HG03457 (cell line): ENCODE measurements around the gene IQGAP2.
A peak's percentile ranks its signal among the peaks of the same experiment; 100 is the strongest.
"Not testable (repeated sequence)": the region's sequence is repeated elsewhere in the genome, so short reads cannot be mapped to it uniquely, and the experiment has no call there.

ENCODE experiments used
- ATAC-seq: cut with Tn5 transposase; IDR thresholded peaks from one replicate; pipeline ENCODE4 v1.9.1; 2021; ENCODE audit warnings: moderate number of reproducible peaks; ENCODE audit not compliant: unreplicated experiment

IQGAP2 gene

DNA sequence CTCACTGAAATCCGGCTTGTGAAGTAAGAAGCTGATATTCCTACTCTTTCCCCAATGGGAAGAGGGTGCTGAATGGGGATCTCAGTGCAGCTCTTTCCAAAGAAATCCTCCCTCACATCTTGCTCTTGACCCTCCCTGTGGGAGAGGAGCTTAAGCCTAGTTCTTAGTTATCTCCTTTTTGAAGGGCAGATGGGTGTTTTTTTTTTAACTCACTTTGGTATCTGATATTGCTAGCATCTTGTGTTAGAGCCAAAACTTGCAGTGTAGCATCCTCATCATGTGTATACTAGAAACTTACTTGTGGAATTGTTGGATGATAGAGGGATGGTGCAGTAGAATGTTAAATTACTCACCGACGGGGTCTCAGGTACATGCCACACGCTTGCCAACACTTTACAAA lies 129.9 kb downstream of the IQGAP2 start:
- ATAC-seq = no peak

DNA sequence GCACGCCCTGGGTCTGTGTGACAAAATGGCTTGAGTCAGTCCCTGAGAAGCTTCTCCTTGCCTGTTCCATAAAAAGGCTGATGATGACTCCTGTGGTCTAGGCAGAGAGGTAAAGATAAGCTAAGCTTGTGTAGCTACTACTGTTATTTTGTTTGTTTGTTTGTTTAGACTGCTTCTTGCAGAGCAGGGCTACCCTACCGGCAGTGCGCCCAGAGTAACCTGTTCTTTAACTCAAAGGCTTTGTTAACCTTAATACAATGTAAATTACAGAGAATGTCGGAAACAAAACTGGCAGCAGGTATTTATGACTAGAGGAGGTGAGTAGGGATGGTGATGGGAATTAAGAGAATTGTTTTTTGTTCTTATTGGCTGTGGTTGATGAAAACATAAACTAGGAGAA lies 132.5 kb downstream of the IQGAP2 start:
- no peak for ATAC-seq

DNA sequence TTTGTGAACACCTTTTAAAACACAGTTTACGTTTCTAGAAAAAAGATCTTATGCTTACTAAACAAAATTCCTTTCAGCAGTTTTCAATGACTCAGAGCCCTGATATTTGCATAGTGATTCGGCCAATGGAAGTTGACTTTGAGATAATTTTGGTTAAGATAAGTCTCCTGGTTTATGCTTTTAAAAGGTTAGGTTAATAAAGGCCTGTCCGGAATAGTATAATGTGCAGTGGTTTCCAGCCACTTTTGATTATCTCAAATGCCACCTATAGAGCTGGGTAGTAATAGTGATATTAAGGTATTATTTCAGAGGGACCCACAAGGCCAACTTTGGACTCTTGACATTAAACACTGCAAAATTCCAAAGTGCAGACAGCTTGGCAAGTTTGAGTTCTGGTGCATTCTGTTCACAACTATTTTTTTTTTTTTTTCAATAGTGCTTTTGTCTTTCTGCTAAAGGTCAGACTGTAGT lies 134.0 kb downstream of the IQGAP2 start:
- ATAC-seq = no peak

DNA sequence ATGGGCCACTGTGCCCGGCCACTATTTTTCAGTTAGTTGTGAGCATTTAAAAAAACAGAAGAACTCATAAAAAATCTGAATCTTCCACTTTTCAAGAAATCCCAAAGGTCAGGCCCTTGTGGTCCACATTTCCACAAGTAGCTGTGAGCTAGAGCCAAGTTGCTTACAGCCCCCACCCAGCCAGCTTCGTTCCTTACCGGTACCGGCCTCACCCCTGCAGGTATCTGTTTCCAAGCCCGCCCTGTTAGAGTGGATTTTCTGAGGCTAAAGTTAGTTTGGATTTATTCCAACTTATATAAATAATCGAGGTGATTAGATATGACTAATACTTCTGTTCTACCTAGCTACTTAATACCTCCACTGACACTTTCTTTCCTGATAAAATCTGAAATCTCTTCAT lies 139.2 kb downstream of the IQGAP2 start:
- no peak for ATAC-seq

DNA sequence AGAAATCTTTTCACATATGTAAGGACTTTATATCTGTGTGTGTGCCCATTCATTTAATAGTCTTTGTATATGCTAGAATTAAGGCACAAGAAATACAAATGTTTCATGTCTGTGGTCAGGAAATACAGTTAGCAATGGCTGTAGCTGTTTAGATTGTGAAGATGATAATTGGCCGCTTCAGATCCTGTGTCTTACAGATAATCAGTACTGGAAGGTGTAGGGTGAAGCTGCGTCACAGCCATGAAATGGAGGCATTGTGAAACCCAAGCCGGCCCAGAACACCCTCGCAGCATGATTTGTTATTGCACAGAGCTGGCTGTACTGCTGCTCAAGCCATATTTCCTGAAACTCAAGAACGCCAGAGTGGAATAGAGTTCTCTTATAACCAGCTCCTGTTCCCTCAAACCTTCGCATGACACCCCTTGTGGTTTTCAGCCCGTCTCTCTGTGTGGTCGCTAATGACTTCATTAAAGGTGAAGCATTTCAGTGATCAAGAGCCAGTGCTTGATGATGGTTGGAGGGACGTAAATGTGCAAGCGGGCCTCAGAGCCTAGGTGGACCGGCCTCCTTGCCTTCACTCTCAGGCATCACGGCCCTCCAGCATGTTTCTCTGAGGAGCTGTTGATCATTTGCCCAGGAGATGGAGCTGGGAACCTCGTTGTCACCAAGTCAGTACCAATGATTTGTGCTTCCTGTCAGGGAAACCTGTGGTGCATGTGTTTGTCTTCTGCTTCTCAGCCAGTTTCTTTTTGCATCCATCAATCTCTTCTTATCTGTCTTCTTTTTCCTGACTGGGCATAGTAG lies 140.0 kb downstream of the IQGAP2 start:
- no peak for ATAC-seq

DNA sequence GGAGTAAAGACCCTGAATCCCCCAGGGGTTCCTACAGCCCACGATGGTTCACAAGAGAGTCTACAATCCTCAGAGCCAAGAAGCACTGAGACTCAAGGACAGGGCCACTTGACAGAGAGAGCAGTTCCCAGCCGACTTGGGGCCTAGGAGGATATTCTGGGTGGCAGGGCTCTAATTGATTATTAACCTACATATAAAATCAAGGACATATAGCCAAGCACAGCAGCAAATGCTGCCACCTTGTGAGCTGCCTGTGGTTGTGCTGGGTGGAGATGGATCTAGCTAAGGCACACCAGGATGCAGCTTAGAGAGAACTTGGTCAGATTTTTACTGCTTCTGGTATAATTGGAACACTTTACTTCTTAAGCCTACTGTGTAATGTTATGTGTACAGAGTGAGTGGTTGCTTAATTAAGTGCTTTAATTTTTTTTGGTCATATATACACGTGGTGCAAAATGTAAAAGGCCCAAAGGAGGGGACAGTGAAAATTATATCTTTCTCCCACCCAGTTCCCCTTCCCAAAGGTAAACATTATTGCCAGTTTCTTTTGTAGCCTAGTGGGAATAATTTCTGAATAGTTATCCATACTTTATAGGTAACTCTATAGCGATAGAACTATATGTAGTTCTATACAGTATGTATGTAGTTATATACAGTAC lies 141.3 kb downstream of the IQGAP2 start:
- no peak for ATAC-seq

DNA sequence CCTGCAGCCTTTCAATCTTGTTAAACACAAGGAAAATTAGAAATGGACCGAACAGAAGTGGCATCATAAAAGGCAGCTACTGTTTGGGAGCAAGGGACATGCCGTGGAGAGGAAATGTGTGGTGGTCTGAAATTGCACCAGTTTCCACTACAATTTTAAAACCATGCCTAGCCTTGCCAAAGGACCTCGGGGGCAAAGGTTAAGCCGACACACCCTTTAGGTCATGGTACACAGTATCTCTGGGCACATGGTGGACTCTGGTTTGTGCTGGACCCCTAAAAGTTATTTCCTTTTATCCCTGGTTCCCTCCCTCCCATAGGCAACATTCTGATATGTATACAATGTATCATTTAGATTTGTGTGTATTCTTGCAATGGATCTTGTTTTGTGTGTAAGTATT lies 142.1 kb downstream of the IQGAP2 start:
- ATAC-seq = no peak

DNA sequence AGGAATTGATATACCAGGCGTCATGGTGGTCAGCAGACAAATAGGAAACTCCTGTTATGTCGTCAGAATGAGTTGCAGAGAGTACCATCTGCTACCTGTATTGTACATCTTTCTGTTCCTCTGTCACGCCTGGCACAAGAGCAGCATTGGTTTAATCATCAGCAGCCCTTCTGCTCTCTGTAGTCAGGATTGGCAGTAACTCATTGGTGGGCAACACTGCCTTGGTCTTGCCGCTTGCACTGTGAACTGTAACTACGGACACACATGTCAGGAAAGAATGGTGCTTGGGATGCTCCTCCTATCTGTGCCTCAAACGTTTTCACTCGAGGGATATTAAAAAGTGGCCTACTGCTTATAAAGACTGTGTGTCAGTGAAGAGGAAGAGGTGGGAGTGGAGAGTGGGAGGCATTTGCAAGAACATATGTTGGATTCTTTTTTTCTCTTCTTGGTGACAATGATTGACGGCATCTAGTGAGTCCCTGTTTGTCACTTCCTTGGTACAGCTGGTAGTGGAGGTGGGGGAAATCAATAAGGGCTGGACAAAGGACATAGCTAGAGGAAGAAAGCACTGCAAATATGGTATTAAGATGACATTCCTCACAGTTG lies 143.5 kb downstream of the IQGAP2 start:
- ATAC-seq = no peak

DNA sequence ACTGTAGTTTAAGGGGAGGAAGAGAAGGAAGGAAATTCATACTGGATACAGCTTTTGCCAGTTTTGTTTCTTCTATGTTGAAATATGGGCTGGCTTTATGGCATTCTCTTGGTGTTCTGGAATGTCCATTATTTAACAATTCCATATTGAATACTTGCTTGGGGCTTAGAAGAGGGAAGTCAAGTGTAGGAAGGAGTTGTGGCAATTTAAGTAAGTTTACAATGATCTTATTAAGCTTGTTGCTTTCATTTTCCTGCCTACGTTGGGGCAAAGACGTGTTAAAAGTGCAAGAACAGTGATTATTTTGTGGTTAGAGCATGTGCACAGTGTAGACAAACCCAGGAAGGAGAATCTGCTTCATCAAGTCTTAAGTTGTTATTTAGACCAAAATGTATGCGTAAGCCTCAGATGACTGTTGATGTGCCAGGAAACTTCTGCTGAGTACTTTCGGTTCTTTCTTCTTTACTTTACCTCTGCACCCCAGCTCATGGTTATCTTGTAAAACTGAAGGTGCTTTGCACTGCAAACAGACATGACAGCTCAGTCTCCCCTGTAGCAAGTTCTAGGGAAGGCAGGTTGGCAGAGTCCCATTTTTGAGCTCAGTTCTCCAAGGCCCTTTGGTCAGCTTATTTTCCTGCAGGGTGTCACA lies 144.3 kb downstream of the IQGAP2 start:
- ATAC-seq = peak; percentile 57

DNA sequence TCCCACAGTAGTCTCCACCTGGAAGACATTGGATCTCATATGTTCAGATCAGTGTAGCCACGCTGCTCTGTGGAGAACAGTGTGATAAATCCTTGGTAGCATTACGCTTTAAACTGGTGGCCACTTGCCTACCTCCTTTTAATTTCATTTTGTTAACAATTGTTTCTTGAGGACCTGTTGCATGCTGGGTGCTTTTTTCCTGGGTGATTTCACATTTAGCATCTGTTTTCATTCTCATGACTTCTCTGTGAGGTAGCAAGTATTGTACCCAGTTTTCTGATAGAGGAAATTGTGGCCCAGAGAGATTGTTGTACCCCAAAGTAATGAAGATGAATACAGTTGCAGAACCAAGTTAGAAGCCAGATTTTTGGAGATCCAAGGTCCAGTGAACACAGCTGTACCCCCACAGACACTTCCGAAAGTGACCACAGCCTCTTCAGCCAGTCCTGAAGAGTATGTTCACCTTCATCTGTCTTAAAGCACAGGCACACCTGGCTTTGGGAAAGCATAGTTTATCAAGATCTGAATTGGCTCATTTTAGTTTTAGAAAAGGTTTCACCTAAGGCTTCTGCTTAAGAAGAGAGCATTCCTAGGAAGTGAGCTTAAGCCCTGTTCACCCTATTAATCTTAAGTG lies 144.9 kb downstream of the IQGAP2 start:
- ATAC-seq = no peak

DNA sequence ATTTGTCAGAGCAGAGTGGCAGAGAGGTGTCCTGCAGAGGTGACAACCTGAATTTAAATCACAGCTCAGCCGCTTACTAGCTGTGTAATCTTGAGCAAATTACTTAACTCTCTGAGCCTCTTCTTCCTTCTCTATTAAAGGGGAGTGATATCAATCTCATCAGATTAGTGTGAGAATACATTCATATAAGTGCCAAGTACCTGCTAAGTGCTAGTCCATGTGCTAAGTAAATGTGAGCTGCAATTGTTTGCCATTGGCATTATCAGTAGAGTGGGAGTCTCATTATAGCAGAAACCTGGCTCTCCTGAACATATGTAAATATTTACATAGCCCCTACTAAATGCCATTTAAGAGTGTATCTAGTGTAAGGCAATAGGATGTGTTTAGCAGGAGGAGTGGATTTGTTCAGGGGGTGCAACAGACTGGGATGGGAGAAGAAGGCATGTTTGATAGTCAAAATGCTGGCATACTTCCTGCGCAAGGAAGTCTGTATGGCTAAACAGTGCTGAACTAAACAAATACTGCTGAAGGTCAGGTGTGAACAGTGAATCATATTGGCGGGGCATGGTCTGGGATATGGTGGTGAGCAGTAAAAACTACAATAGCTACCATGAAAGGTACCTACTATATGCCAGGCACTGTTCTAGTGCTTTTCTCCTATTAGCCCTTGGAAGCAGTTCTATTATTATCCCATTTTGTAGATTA lies 145.6 kb downstream of the IQGAP2 start:
- ATAC-seq = no peak

DNA sequence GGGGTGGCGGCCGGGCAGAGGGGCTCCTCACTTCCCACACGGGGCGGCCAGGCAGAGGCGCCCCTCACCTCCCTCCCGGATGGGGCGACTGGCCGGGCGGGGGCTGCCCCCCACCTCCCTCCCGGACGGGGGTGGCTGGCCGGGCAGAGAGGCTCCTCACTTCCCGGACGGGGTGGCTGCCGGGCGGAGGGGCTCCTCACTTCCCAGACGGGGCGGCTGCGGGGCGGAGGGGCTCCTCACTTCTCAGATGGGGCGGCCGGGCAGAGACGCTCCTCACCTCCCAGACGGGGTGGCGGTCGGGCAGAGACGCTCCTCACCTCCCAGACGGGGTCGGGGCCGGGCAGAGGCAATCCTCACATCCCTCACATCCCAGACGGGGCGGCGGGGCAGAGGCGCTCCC lies 147.8 kb downstream of the IQGAP2 start:
- ATAC-seq = not testable (repeated sequence)

DNA sequence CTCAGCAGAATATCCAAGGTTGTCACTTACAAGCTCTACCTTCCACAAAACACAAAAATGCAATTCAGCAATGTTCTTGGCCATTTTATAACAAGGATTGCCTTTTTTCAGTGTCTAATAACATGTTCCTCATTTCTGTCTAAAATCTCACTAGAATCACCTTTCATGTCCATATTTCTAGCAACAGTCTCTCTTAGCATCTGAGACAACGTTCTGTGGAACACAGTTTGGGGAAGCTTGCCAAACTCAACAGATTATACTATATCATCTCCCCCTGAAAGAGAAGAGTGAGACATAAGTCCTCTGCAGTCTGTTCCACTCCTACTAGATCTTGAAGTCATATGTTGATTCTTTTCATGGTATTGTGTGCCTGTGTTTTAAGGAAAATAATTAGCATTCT lies 149.5 kb downstream of the IQGAP2 start:
- no peak for ATAC-seq

DNA sequence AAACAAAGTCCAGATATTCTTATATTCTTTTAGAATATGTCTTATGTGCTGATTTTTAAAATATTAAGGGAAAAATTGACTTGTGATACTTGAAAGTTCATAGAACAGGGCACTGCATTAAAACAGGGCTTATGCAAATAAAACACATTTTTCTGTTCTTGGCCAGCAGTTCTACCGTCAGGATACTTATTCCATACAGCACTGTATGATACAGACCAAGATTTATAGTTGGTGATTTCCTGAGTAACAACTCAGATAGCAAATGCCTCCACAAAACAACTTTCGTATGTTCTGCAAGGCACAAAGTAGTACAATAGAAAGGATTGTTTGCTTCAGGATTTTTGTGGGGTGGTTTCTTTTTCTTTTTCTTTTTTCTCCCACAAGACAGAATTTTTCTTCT lies 150.2 kb downstream of the IQGAP2 start:
- no peak for ATAC-seq

DNA sequence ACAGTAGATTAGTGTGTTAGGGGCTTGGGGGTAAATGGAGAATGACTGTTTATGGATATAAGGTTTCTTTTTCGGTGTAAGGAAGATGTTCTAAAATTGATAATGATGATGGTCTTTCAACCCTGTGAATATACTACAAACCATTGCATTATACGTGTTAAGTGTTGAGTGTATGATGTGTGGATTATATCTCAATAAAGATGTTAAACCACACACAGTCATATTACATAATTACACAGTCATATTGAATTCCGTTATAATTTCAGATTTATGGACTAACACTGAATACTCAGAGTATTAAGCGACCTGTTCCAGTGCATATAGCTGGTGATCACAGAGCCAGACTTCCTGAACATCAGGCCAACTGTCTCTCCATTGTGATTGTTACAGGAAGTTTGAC lies 152.0 kb downstream of the IQGAP2 start:
- ATAC-seq = no peak

DNA sequence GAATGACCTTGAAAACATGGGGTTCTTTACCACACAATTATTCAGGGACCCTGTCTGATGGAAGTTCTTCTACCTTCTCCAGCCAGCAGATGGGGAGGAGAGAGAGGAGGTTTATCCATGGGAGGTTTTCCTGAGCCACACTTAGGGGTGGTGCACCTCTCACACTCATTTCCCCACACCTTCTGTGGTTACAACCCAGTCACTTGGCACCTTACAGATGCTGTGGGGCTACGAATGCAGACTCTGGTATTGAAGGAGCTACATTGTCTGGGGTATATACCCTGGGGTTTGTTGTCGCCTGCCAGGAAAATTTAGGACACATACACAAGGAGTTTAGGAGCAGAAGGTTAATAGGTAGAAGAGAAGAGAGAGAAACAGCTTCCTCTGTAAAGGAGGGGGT lies 152.6 kb downstream of the IQGAP2 start:
- no peak for ATAC-seq

DNA sequence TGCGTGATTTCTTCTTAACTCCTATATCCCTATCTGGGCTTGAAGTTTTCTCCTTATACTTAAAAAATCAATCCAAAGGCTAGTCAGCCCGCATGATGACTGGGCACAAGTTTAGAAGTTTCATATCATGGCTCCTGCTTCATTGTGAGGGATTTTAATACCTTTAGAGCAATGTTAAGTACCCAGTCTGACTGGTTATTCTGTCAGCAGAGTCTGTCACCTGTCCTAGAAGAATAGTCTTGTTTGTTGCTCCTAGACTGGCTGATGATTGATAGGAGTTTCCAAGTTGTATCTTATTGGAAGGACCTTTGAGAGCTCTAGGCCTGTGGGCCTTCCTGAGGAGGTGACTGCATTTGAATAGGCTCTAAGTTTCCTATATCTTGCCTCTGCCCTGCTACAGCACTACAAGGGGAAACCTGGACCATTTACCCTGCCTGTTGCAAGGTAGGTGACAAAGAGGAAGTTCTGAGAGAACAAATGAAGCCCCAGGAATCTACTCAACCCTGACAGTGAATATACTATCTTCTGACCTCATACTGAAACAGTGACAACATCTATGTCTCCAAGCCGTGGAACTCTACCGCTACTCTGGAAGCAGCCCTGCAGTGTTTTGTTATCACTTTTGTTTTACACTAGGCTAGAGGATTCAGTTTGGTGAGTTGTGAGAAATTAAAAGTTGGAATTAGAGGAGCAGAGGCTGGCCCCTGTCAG lies 153.6 kb downstream of the IQGAP2 start:
- ATAC-seq = peak; percentile 94

DNA sequence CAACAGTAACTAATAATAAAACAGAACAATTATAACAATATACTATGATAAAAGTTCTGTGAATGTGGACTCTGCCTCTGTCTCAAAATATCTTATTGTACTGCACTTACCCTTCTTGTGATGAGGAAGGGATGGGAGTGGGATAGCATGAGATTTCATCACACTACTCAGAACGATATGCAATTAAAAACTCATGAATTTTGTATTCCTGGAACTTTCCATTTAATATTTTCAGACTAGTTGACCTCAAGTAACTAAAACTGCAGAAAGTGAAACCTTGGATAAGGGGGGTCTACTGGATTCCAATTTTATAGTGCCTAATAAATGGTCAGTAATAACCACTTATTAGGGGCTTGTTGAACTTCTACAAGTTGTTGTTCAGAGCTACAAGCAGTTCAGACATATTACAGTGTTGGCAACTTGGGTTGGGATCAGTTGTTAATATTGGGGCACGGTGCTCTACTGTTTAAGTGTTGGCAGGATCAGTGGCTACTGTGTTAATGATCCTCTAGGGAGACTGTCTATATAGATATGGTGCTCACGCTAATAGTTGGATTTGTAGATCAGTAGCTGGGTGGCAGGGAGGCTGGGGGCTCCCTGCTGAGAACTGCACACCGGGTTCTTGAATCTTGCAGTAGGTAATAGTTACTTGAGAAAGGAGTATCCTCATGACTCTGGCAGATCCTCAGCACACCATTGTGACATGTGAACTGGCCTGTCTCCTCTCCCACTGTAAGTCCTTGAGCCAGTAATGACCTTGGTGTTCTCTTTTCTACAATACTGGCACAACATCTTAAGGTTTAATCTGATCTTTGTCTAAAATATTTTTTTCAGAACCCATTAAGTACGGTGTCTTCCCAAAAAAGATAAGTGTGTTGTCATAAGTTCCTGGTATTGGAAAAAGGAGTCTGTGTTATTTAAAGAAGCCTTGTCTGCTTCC lies 158.1 kb downstream of the IQGAP2 start:
- ATAC-seq = no peak

DNA sequence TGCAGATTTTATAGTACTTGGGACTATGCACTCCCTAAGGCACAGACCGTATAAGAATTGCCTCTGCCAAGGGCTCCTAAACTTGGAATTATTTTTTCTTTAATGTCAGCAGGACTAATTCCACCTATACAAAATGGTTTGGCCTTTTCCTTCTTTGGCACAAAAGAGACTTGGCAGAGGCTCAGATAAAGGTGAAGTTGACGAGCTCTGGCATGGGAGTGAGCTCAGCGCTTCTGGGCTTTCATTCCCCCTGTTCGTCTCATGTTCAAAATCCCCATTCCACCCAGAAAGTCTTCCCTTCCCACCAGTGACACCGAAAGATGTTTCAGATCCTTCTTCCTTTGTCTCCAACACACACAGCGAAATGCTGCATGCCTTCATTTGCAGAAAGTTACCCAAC lies 158.9 kb downstream of the IQGAP2 start:
- no peak for ATAC-seq
